PFSK-1 (cell line): ENCODE data around the gene C9orf153.

Experiments
- POLR2AphosphoS5 ChIP-seq: IDR thresholded peaks from 2 replicates; pipeline ENCODE4 v1.6.1; 2012; ENCODE audit warnings: low read depth, mild to moderate bottlenecking, control low read depth, low read length, moderate library complexity
- REST ChIP-seq, 2 experiments: IDR thresholded peaks; 2 replicates each; pipeline versions ENCODE4 v1.6.1 to v1.8.0; 2011 to 2012; ENCODE audit warnings: low read depth in 2 of 2, low read length in 2 of 2, control low read depth in 1 of 2, inconsistent platforms in 1 of 2, mild to moderate bottlenecking in 1 of 2, moderate library complexity in 1 of 2; ENCODE audit not compliant: insufficient read depth in 1 of 2
- SIN3A ChIP-seq: IDR thresholded peaks from 2 replicates; pipeline ENCODE4 v1.6.1; 2012; ENCODE audit warnings: mild to moderate bottlenecking, low read length, moderate library complexity, borderline replicate concordance; ENCODE audit not compliant: insufficient read depth
- TAF1 ChIP-seq: IDR thresholded peaks from 2 replicates; pipeline ENCODE4 v1.6.1; 2012; ENCODE audit warnings: low read length, control low read depth, borderline replicate concordance; ENCODE audit not compliant: insufficient read depth

GRCh38 chr9:86186696-86187095, 72.8 kb downstream of the C9orf153 start:
- no peak for TF ChIP-seq TAF1
- no peak for TF ChIP-seq REST (IDR thresholded peaks at IDR 0.05; ENCODE audit: insufficient read depth in 1 of 2, low read depth in 2 of 2, low read length in 2 of 2)
- TF ChIP-seq POLR2AphosphoS5: no peak
- TF ChIP-seq SIN3A: no peak
